HG02981 (cell line): ENCODE results near the gene CCNL2.
"Not testable (repeated sequence)": the region's sequence is repeated elsewhere in the genome, so short reads cannot be mapped to it uniquely, and the experiment has no call there.

Experiments
- ATAC-seq: cut with Tn5 transposase; IDR thresholded peaks from one replicate; pipeline ENCODE4 v1.9.1; 2021; ENCODE audit warnings: mild to moderate bottlenecking, moderate library complexity; ENCODE audit not compliant: unreplicated experiment

The CCNL2 gene

DNA sequence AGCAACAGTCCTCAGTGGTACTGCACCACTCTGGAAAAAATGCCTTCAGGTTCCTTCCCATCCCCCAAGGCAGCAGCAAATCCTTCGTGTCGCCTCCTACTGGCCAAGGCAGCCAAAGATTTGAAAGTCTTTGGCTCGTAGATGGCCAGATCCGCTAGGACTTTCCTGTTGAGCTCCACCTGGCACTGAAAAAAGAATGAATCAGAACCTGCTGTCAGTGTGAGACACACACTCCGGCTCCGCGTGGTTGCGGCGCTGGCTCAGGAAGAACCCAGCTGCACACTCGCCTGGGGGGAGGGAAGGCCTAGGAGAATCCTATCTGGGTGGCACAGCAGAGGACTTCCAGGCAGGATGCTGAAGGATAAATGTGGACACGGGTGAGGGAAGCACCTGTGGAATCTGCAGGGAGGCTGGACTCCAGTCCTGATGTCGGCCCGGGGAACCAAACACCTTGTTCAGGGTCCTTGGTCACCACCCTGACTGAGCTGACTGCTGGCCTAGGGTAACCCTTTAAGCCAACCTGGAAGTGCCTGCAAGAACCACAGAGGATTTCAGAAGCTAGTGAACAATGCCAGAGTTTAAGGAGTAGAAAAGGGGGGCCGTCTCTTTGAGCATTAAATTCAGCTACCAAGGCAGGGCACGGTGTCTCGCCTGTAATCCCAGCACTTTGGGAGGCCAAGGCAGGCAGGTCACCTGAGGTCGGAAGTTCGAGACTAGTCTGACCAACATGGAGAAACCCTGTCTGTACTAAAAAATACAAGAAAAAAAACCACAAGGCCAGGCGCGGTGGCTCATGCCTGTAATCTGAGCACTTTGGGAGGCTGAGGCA, 3.2 kb upstream of the CCNL2 start:
- no peak for ATAC-seq

DNA sequence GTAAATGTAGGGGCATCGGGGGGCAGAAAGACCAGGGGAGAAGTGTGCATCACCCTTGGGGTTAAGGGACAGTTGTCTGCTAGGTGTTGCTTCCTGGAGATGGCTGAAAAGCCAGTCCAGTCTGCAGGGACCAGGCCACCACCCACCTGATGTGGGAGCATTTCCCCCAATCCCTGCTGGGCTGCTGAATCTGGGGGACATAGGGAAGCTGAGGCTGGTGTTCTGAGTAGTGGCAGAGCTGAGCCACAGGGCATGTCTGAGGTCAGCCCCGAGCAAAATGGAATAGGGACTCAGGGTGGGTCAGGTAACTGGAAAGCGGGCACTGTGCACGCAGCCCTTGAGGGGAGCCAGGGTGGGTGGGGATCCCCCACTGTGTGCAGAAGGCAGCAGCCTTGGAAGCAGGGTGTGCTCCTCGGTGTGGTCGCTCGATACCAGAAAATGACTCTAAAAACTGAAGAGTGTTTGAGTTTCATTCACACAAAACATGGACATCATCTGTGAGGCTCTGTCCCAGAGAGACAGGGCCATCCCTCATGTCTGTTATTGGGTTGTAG, 2.4 kb upstream of the CCNL2 start:
- ATAC-seq, result no peak

DNA sequence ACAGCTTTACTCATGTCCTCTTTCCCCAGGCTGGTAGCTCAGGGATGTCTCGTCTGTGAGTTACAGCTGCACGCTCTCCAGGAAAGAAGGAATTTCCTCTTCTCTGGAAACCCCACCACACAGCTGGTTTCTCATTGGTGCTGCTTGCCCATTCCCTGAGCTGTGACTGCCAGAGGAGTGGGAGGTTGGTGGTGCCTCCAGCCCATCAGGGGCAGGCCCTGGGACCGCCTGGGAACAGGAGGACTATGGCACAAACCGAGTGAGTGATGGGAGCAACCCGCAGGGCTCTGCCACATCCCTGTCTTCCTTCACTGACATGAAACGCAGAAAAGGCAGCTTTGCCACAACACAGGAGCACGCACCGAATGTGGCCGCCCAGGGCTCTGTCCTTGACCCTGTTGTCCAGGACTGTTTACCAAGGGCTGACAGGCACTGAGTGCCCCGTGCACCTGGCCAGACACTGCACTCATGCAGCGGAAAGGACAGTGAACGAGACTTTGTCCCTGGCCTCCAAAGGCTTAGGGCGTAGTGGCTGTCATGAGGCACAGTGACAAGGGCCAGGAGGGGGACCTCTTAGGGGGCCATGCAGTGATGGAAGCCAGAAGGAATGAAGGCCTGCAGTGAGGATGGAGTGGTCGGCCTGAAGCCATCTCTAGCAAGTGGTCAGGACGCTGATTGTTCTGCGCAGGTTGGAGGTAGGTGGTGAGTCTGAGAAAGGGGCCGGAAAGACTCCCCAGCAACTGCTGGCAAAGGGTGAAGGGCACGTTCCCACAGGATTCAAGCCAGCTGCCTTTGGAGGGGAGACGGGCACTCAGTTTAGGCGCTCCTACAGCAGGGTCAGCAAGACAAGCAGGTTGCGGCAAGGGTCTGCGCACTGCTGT, 1.7 kb upstream of the CCNL2 start:
- ATAC-seq, result no peak

DNA sequence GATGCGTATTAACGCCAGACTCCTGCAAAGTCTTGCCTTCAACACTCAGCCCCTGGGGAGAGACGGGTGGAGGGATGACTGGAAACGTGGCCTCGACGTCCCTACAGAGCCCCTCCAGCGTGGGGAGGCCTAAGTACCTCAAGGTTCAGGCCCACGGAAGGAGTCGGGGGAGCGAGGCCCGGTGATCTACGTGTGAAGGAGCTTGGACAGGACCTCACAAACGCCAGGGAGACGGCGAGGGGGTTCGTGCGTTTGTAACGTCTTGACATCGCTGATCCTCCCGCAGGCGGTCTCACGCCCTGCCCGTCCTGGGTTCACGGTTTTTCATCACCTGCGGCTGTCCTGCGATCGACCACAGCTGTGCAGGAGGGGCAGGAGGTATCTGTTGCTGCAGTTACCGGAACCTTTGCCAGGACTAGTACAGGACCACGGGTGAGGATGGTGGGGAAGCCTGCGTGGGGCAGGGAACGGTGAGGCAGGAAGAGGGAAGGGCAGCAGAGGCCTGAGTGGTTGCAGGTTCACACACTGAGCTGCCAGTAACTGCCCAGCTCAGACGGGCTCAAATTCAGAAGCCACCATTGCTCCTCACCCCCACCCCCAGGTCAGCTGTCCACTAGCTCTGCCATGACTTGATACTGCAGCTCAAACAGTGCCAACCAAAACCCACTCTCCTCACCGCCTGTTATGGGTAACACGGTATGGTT, 889 bp upstream of the CCNL2 start:
- peak; percentile 4 for ATAC-seq

DNA sequence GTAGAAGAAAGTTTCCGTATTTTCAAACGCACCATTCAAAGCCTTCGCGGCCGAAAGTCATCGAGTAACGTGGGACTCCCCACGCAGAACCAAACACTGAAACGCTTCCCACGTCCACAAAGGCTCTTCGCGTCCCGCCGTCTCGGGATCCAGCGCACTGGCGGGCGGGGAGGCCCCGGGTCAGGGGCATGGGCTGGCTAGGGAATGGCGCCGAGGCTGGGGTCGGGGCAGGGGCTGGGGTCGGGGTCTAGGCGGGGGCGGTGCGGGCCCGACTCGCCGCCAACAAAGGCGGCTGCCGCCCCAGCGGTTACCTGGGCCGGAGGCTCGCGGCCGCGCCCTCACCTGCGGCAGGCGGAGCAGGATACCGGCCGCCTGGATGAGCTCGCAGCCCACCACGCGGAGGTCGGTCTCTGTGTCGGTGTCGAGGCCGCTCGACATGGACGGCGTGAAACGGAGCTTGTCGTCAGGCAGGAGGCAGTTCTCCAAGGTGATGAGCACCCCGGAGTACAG, 403 bp downstream of the CCNL2 start:
- no peak for ATAC-seq

DNA sequence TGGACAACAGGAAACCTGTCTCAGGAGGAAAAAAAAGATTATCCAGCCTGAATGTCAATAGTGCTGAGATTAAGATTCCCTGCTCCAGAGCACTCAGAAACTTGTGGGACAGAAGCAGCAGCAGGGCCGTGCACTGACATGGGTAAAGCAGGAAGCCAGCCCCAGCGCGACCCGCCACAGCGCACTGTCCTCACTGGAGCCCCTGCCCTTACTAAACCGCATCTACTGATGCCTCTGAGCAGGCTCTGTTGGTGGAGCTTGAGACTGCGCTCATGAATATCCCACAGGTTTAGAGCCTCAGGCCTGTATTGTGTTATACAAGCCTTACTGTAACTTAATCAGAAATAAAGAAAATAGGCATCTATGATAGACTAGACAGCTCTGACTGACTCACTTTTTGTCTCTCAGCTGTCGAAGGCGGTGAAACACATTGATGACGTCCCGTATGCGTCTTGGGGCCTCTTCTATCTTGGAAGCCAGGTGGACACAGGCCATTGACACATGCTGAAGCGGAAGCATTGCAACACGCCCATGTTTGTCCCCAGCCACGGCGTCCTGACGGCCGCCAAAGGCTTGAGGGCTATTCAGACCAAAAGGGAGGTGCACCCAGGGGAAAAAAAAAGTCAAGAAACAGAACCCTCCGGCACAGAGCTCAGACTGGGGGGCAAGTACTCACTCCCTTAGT, 1.2 kb downstream of the CCNL2 start:
- no peak for ATAC-seq

DNA sequence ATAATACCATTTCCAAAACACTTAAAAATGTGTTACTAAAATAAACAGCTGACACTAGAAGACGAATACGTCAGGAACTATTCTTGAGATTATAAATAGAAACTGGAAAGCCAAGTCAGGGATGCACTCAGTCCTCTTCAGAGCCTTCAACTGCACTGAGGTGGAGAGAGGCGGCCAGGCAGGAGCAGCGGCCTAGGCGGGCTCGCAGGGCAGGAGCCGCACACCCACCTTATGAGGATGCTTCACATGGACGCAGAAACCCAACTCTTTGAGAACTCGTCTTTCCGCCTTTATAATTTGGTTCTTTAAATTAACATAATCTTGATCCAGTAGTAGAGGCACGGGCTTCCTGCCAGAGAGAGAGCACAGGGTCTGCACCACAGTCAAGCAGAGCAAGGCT, 4.0 kb downstream of the CCNL2 start:
- ATAC-seq, result no peak

DNA sequence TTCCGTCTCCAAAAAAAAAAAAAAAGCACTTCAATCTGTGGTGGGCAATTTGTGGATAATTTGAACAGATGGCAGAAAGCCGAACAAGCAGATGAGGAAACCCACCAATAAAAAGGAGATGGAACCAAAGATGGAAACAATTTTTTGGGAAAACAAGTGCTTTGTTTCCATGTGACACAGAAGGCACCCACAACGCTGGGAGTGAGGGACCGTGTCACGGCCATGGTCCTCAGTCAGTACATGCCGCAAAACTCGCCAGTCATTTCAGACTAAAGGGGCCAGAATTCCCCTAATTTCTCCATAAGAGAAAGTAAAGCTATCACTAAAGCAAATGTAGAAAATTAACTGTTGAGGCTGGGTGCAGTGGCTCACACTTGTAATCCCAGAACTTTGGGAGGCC, 5.0 kb downstream of the CCNL2 start:
- no peak for ATAC-seq

DNA sequence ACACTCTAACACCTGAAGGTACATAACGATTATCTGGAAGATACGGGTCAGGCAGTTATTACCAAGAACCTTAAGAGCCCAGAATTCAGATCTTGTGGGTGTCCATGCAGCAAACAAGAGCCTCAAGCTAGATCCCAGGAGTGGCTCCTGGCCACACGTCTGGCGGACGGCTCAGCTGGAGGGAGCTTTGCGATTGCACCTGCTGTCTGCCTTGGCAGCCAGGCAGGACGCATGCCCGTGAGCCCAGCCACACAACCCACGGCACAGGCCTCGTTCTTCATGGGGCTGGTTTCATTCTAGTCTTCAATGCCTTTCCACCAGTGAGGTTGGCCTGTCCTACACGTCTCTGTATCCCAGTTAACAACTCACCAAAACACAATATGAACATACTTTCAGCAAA, 5.7 kb downstream of the CCNL2 start:
- no peak for ATAC-seq

DNA sequence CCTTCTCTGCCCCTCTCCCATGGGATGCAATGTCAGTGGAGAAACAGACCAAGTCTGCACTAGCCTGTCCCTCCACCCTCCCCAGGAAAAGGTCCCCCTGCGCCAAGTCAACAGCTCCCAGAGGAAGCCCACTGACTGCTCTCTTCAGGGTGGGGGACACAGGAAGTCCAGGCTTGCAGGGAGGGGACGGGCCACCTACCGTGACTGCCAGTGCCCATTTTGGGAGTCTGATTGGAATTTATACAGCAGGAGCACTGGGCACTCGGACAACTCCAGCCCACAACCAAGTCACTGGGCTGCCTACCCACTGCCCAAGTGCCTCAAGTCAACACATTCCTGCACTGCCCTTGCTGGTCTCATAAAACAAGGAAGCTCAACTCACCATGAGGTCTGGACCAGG, 6.1 kb downstream of the CCNL2 start:
- ATAC-seq, result no peak

DNA sequence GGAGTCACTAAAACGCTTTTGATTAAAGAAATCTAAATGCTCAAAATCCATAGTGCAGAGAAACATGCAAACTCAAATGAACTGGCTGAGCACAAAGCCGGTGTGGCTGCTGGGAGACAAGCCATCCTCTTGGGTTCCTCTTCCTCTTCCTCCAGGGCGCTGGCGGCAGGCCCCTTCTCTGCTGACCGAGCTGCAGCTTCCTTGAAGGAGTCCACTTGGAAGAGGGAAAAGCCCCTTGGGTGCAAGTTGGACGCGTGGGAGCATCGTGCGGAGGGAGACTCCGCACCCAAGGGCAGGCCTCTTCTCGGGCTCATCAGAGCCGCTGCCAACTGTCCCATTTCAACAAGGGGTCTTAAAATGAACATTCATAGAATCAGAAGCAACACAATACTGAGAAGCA, 7.9 kb downstream of the CCNL2 start:
- no peak for ATAC-seq

DNA sequence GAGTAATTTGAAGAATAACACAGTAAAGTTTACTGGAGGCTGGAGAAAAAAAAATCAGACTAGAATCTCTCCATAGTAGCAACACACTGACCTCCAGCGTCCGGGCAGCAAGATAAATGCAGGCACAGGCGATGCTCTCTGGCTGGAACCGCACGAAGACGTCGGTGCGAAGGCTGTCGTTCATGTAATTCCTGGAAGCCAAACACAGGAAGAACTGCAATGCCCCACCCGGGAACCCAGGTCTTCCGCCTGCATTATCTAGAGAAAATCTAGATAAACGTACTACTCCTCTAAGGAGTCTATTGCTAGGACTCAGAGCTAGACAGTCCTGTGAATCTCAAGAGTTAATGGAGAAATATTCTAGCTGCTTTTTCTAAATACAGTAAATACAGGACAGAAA, 8.5 kb downstream of the CCNL2 start:
- ATAC-seq, result no peak

DNA sequence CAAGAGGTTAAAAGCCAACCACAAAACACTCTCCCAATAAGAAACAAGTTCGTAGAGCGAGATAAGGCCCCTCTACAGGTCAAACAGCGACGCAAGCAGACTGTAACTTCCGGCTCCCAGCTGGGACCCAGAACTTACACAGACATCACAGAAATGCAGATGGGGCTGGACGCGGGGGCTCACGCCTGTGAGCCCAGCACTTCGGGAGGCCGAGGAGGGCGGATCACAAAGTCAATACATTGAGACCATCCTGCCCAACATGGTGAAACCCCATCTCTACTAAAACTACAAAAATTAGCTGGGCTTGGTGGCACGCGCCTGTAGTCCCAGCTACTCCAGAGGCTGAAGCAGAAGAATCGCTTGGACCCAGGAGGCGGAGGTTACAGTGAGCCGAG, 11.1 kb downstream of the CCNL2 start:
- ATAC-seq, result no peak

DNA sequence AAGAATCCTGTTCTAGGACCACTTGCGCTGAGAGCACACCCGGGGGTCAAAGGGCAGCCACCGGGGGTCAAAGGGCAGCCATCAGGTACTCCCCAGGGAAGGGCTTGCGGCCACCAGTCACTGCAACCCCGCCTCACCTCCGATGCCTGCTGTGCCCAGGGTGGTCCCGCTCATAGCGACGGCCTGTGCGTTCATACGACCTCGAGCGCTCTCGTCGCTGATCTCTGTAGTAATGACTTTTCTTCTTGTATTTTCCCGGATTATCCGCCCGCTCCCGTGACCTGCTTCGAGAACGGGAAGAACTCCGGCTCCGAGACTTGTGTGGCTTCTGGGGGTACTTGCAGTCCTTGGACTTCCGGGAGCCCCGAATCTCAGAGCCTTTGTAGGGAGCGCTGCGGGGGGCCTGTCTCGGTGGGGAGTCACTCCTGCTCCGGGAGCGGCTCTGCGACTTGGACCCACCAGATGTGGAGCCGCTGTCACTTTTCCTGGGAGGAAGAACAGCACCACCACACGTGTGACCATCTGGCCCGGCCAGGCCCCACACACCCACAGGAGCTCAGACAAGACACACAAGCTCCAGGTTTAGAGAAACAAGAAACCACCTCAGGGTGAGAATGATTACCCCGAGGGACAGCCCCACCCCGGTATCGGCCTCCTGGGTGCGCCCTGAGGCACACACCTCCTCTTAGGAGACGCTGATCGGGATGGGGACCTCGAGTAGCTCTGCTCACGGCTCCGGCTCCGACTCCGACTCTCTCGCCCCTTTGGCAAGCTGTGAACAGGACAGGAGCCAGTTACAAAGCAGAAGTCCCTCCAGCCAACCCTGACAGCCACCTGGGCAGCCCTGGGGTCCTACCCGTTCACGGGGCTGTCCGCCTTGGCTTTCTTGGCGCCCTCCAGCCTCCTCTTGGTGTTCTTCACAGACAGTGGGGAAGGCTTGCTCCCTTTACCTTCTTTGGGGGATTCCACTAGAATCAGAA, 11.7 kb downstream of the CCNL2 start:
- ATAC-seq, result no peak

DNA sequence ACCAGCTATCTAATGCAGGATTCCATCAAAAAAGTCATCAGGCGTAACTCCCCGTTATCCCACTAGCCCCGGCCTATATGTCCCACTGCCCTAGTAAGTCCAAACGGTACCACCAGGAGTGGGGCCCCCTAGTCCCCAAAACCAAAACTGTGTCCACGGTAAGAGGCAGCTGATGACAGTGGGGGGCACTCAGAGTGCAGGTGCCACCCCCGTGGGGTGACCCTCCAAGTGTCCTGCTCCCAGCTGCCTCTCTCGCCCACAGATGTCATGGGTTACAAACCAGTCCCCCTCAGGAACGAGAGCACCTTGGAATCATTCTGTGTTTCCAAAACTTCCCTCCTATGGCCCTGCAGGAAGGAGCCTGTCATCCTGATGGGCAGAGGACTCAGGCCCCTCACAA, 13.2 kb downstream of the CCNL2 start:
- no peak for ATAC-seq

DNA sequence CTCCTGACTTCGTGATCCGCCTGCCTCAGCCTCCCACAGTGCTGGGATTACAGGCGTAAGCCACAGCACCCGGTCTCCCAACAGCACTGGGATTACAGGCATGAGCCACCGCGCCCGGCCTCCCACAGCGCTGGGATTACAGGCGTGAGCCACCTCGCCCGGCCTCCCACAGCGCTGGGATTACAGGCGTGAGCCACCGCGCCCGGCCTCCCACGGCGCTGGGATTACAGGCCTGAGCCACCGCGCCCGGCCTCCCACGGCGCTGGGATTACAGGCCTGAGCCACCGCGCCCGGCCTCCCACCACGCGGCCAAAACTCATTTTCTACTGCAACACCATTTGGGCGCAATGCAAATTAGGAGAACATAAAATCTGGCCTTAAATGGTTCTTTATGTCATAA, 13.8 kb downstream of the CCNL2 start:
- not testable (repeated sequence) for ATAC-seq

DNA sequence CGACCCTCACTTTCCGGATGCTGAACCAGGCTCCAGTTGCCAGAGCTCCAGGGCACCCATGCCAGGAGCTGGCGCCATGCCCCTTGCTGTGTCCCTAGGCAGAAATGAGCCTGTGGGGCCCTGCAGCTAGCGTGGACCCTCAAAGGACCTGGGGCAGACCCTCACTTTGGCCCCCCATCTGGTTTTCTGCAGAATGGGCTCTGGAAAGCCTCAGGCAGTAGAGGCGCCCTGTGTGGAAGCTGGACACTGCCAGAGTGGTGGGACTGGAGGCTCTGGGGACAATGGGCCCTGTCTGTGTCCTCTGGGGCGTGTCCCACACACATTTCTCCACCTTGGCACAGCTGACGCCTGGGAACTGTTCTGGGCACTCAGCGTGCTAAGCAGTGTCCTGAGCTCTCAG, 17.8 kb downstream of the CCNL2 start:
- no peak for ATAC-seq

DNA sequence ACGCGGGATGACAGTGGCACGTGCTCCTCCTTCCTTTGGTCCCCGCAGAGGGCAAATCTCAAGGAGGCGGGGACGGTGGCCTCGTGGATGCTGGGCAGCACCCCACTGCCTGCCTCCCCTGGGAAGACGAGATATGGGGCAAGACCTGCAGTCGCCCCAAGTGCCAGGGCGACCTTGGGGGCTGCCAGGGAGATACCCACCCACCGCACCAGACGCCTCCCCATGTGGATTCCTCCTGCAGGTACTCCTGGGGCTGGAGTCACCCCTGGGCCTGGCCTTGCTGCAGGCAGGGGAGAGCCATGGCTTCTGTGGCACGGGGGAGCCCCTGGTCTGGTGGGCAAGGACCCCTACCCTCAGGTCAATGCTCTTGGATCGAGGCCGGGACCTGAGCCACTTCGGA, 18.3 kb downstream of the CCNL2 start:
- no peak for ATAC-seq

DNA sequence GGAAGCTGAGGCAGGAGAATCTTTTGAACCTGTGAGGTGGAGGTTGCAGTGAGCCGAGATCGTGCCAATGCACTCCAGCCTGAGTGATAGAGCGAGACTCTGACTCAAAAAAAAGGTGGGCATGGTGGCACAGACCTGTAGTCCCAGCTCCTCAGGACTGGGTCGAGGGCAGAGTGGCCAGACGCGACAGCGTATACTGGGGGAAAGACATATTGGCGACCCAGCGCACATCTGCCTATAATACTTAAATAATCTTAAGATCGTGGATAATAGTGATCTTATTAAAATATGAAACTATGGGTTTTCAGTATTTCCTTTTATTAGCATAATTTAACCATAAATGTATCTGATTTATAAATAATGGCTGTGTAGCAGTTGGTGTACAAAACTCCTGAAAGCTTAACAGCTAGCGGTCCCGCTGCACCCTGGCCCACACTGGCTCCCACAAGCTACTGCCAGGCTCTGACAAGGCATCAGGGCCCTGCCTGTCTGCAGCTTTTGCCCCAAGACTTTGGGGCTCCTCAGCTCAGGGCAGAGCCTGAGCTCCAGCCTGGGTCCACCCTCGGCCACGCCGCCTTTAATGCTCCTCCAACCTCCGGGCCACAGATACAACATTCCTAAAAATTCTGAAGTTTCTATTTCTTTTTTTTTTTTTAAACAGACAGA, 21.5 kb downstream of the CCNL2 start:
- no peak for ATAC-seq
